Astrocyte (in vitro differentiated cells and primary cell): Measurements from ENCODE around the gene EPHB1. TPM values are rescaled to one million over a fixed set of nuclear protein-coding genes. Genes with fewer than 3 reads are reported as not detected.

ENCODE experiments used
- DNase-seq: peaks from one replicate; pipeline ENCODE4 v3.0.0-alpha.2; 2010; ENCODE audit warnings: low read depth
- FAIRE-seq: peaks from 2 replicates; lab custom pipeline; 2011; peaks lifted over from hg19 to GRCh38; lab: Jason Lieb, UNC
- H2AFZ ChIP-seq: 2 replicates; pipeline ENCODE4 v1.6.0; 2012; ENCODE audit warnings: low read depth, low read length, inconsistent platforms
- H3K27ac ChIP-seq: 2 replicates; pipeline ENCODE4 v1.5.1; 2011; ENCODE audit warnings: low read depth, low read length, inconsistent platforms
- H3K27me3 ChIP-seq: 2 replicates; pipeline ENCODE4 v1.6.0; 2011; ENCODE audit warnings: low read length, inconsistent platforms; ENCODE audit not compliant: insufficient read depth
- H3K36me3 ChIP-seq: 2 replicates; pipeline ENCODE4 v1.5.1; 2011; ENCODE audit warnings: low read length, inconsistent platforms; ENCODE audit not compliant: insufficient read depth
- H3K4me1 ChIP-seq: 2 replicates; pipeline ENCODE4 v1.5.1; 2011; ENCODE audit warnings: low read length, inconsistent platforms; ENCODE audit not compliant: insufficient read depth
- H3K4me2 ChIP-seq: 2 replicates; pipeline ENCODE4 v1.6.0; 2012; ENCODE audit warnings: low read length, inconsistent platforms
- H3K4me3 ChIP-seq: 2 replicates; pipeline ENCODE4 v1.5.1; 2011; ENCODE audit warnings: low read depth, mild to moderate bottlenecking, low read length, inconsistent platforms; ENCODE audit not compliant: insufficient read depth
- H3K79me2 ChIP-seq: 2 replicates; pipeline ENCODE4 v1.6.0; 2012; ENCODE audit warnings: mild to moderate bottlenecking, low read length, inconsistent platforms; ENCODE audit not compliant: insufficient read depth
- H3K9ac ChIP-seq: 2 replicates; pipeline ENCODE4 v1.6.0; 2012; ENCODE audit warnings: mild to moderate bottlenecking, low read length, inconsistent platforms
- H3K9me3 ChIP-seq: 2 replicates; pipeline ENCODE4 v1.5.1; 2012; ENCODE audit warnings: low read depth, mild to moderate bottlenecking, low read length, inconsistent platforms; ENCODE audit not compliant: insufficient read depth
- H4K20me1 ChIP-seq: 2 replicates; pipeline ENCODE4 v1.6.0; 2012; ENCODE audit warnings: low read length, inconsistent platforms; ENCODE audit not compliant: insufficient read depth
- H3K27ac Mint-ChIP-seq: one replicate; pipeline ENCODE4 v1.8.0; 2021; ENCODE audit warnings: mild to moderate bottlenecking, mixed read lengths; ENCODE audit not compliant: unreplicated experiment
- H3K27me3 Mint-ChIP-seq: one replicate; pipeline ENCODE4 v1.8.0; 2021; ENCODE audit warnings: low read depth, mixed read lengths; ENCODE audit not compliant: unreplicated experiment
- H3K36me3 Mint-ChIP-seq: one replicate; pipeline ENCODE4 v1.8.0; 2021; ENCODE audit warnings: low read depth, mixed read lengths; ENCODE audit not compliant: unreplicated experiment
- H3K4me1 Mint-ChIP-seq: one replicate; pipeline ENCODE4 v1.8.0; 2021; ENCODE audit warnings: low read depth, mixed read lengths; ENCODE audit not compliant: unreplicated experiment
- H3K4me3 Mint-ChIP-seq: one replicate; pipeline ENCODE4 v1.8.0; 2021; ENCODE audit warnings: mild to moderate bottlenecking, moderate library complexity, mixed read lengths; ENCODE audit not compliant: unreplicated experiment
- H3K9me3 Mint-ChIP-seq: one replicate; pipeline ENCODE4 v1.8.0; 2021; ENCODE audit warnings: mild to moderate bottlenecking, mixed read lengths; ENCODE audit not compliant: unreplicated experiment
- CTCF ChIP-seq: IDR thresholded peaks from 2 replicates; pipeline ENCODE4 v1.5.1; 2011; ENCODE audit warnings: low read depth, mild to moderate bottlenecking, inconsistent platforms, low read length, moderate library complexity; ENCODE audit not compliant: insufficient read depth
- EZH2 ChIP-seq: IDR thresholded peaks from 2 replicates; pipeline ENCODE4 v1.6.1; 2012; ENCODE audit warnings: mild to moderate bottlenecking, low read length, inconsistent platforms; ENCODE audit not compliant: insufficient read depth
- total RNA-seq: library from RNA; stranded (reverse); gene quantifications from 2 replicates; pipeline ENCODE4 v1.2.1, GENCODE V29; 2021

The EPHB1 gene
- total RNA-seq, 1 donor from 2014 or later, result 4.1 TPM

GRCh38 chr3:134761213-134761612 is 33.8 kb upstream of the EPHB1 start:
- H4K20me1 ChIP-seq, result no peaks in the 10 kb centered on the region
- no peaks in the 10 kb centered on the region for H3K36me3 Mint-ChIP-seq

GRCh38 chr3:134762016-134762415 is 33.0 kb upstream of the EPHB1 start:
- Mint-ChIP-seq H3K36me3 (no peaks in the 10 kb centered on the region), H3K27ac (no peak overlapping the region), H3K4me1 (no peaks in the 10 kb centered on the region), H3K9me3 (peaks cover 7% of the 10 kb centered on the region), H3K27me3 (peaks cover 35% of the 10 kb centered on the region), H3K4me3 (no peak overlapping the region)
- H3K79me2 ChIP-seq, result no peaks in the 10 kb centered on the region
- H3K36me3 ChIP-seq, result no peaks in the 10 kb centered on the region
- H3K9me3 ChIP-seq, result no peaks in the 10 kb centered on the region
- FAIRE-seq, result no peak
- TF ChIP-seq CTCF (no peak), EZH2 (no peak)
- no peak overlapping the region for H2AFZ ChIP-seq
- H4K20me1 ChIP-seq, result no peaks in the 10 kb centered on the region
- H3K27ac ChIP-seq, result no peak overlapping the region
- H3K4me3 ChIP-seq, result no peak overlapping the region
- no peak overlapping the region for H3K9ac ChIP-seq
- no peaks in the 10 kb centered on the region for H3K4me1 ChIP-seq
- H3K27me3 ChIP-seq, result no peaks in the 10 kb centered on the region
- H3K4me2 ChIP-seq, result no peak overlapping the region
- no peak for DNase-seq

More at GRCh38 chr3:134761213-134761612, 33.8 kb upstream of the EPHB1 start:
- no peaks in the 10 kb centered on the region for H3K27me3 ChIP-seq
- H3K4me1 ChIP-seq, result no peaks in the 10 kb centered on the region
- no peak overlapping the region for H3K9ac ChIP-seq
- no peak overlapping the region for H2AFZ ChIP-seq
- no peak for DNase-seq
- H3K27ac ChIP-seq, result no peak overlapping the region
- H3K27me3 Mint-ChIP-seq, result peaks cover 40% of the 10 kb centered on the region
- H3K4me3 ChIP-seq, result no peak overlapping the region
- H3K4me3 Mint-ChIP-seq, result no peak overlapping the region
- H3K4me1 Mint-ChIP-seq, result no peaks in the 10 kb centered on the region
- H3K79me2 ChIP-seq, result no peaks in the 10 kb centered on the region
- H3K9me3 Mint-ChIP-seq, result peaks cover 7% of the 10 kb centered on the region
- no peaks in the 10 kb centered on the region for H3K9me3 ChIP-seq
- no peak overlapping the region for H3K27ac Mint-ChIP-seq
- FAIRE-seq, result no peak
- no peak overlapping the region for H3K4me2 ChIP-seq
- H3K36me3 ChIP-seq, result no peaks in the 10 kb centered on the region
- TF ChIP-seq EZH2, result no peak
- TF ChIP-seq CTCF, result no peak

GRCh38 chr3:134765468-134765867 is 29.6 kb upstream of the EPHB1 start:
- Histone ChIP-seq H3K27me3 (no peaks in the 10 kb centered on the region), H3K4me3 (no peak overlapping the region), H3K27ac (no peak overlapping the region), H3K4me1 (no peaks in the 10 kb centered on the region), H3K4me2 (no peak overlapping the region), H3K9me3 (no peaks in the 10 kb centered on the region), H3K36me3 (no peaks in the 10 kb centered on the region), H4K20me1 (no peaks in the 10 kb centered on the region), H3K9ac (no peak overlapping the region), H3K79me2 (no peaks in the 10 kb centered on the region), H2AFZ (no peak overlapping the region)
- Mint-ChIP-seq H3K36me3 (no peaks in the 10 kb centered on the region), H3K9me3 (peaks cover 7% of the 10 kb centered on the region), H3K4me1 (no peaks in the 10 kb centered on the region), H3K27me3 (peaks cover 36% of the 10 kb centered on the region), H3K4me3 (no peak overlapping the region), H3K27ac (no peak overlapping the region)
- DNase-seq (no peak), FAIRE-seq (no peak)
- TF ChIP-seq CTCF, result no peak
- no peak for TF ChIP-seq EZH2
